Adrenal gland (tissue), 5 donors: ENCODE data around the gene PDGFRB.

Source experiments
- CTCF ChIP-seq, 6 experiments: fragments of 450-650 bp in 4 of 6; fragments of 200-600 bp in 2 of 6; sonication (generic) in 1 of 6; IDR thresholded peaks; 1 replicate in 5 of 6; 2 replicates in 1 of 6; pipeline versions ENCODE4 v1.5.1 to v1.8.0; 2016 to 2021; ENCODE audit warnings: antibody characterized with exemption in 6 of 6, mild to moderate bottlenecking in 2 of 6, moderate library complexity in 1 of 6
- POLR2A ChIP-seq, 2 donors: fragments of 450-650 bp; IDR thresholded peaks; one replicate each; pipeline ENCODE4 v1.6.1; 2017; ENCODE audit warnings: antibody characterized with exemption in 2 of 2, mild to moderate bottlenecking in 2 of 2, moderate library complexity in 1 of 2
- donor health status: DM: no; HTN: no; CAD: no.

- TF ChIP-seq POLR2A (IDR thresholded peaks at IDR 0.05) (no peak), CTCF (IDR thresholded peaks at IDR 0.05) (no peak)
Observed at GRCh38 chr5:150188146-150188842, 32.6 kb upstream of the PDGFRB start.
